ENCODE measurements around the gene LARP4.

- TF ChIP-seq CTCF (IDR thresholded peaks at IDR 0.05) (no peak), POLR2A (IDR thresholded peaks at IDR 0.05) (no peak)
Observed at GRCh38 chr12:50483488-50483887, 82.8 kb downstream of the LARP4 start.

Data from lower leg skin (tissue), 3 donors.